Esophagus muscularis mucosa (tissue), 4 donors: ENCODE results near the gene SDE2. TPM values are rescaled to one million over a fixed set of nuclear protein-coding genes. Genes with fewer than 3 reads are reported as not detected.

Experiments used
- DNase-seq: peaks from one replicate; pipeline ENCODE4 v3.0.0-alpha.2; 2017; ENCODE audit errors: extremely low spot score
- H3K27ac ChIP-seq, 4 donors: fragments of 200-600 bp; sonication (generic); replicated peaks in 1 of 4; 1 replicate in 3 of 4; 2 replicates in 1 of 4; pipeline ENCODE4 v1.5.1; 2016 to 2019; ENCODE audit warnings: mild to moderate bottlenecking in 1 of 4
- H3K27me3 ChIP-seq, 4 donors: fragments of 200-600 bp; sonication (generic); one replicate each; pipeline versions ENCODE4 v1.5.1 to v1.6.0; 2016 to 2019
- H3K36me3 ChIP-seq, 4 donors: fragments of 200-600 bp; sonication (generic); one replicate each; pipeline ENCODE4 v1.5.1; 2016 to 2019
- H3K4me1 ChIP-seq, 4 donors: fragments of 200-600 bp; sonication (generic); one replicate each; pipeline ENCODE4 v1.5.1; 2016 to 2019
- H3K4me3 ChIP-seq, 4 donors: fragments of 200-600 bp; sonication (generic); 1 replicate in 2 of 4; 2 replicates in 2 of 4; pipeline ENCODE4 v1.5.1; 2016 to 2019; ENCODE audit warnings: mild to moderate bottlenecking in 4 of 4, moderate library complexity in 1 of 4
- H3K9me3 ChIP-seq, 4 donors: fragments of 200-600 bp; sonication (generic); 1 replicate in 3 of 4; 2 replicates in 1 of 4; pipeline ENCODE4 v1.5.1; 2016 to 2019
- EP300 ChIP-seq: sonication (generic); formaldehyde crosslinking; IDR thresholded peaks from one replicate; pipeline ENCODE4 v1.6.1; 2017; ENCODE audit warnings: antibody characterized with exemption
- POLR2A ChIP-seq: fragments of 450-650 bp; IDR thresholded peaks from one replicate; pipeline ENCODE4 v1.6.1; 2017; ENCODE audit warnings: antibody characterized with exemption, moderate library complexity, mild to moderate bottlenecking, low read depth
- POLR2AphosphoS5 ChIP-seq, 2 donors: sonication (generic); formaldehyde crosslinking; IDR thresholded peaks; one replicate each; pipeline ENCODE4 v1.6.1; 2017; ENCODE audit warnings: antibody characterized with exemption in 2 of 2
- WGBS: methylation state at CpG from one replicate; pipeline ENCODE4 v1.1.5; 2018; 5-methylcytosine and 5-hydroxymethylcytosine counted together
- intact Hi-C: fragments of 100-400 bp; cut with DNase I; formaldehyde crosslinking; loops from one replicate; pipeline ENCODE4 v1.15.1; 2023
- total RNA-seq, 4 donors: library from RNA; depleted of rRNA; stranded (reverse); fragments of >200 nt; gene quantifications; one replicate each; pipeline versions ENCODE4 v1.1.0 to v1.2.1, GENCODE V29; 2016
- TF ChIP-seq, protein P1 (sequence below), 3 experiments: fragments of 200-600 bp in 2 of 3; fragments of 450-650 bp in 1 of 3; sonication (generic) in 2 of 3; IDR thresholded peaks; one replicate each; pipeline ENCODE4 v1.5.1; 2017 to 2019; ENCODE audit warnings: antibody characterized with exemption in 3 of 3, mild to moderate bottlenecking in 2 of 3, moderate library complexity in 1 of 3

The SDE2 gene
- total RNA-seq, 4 donors from 2014 or later: 15.0 to 22.5 (median 19.1) TPM

DNA sequence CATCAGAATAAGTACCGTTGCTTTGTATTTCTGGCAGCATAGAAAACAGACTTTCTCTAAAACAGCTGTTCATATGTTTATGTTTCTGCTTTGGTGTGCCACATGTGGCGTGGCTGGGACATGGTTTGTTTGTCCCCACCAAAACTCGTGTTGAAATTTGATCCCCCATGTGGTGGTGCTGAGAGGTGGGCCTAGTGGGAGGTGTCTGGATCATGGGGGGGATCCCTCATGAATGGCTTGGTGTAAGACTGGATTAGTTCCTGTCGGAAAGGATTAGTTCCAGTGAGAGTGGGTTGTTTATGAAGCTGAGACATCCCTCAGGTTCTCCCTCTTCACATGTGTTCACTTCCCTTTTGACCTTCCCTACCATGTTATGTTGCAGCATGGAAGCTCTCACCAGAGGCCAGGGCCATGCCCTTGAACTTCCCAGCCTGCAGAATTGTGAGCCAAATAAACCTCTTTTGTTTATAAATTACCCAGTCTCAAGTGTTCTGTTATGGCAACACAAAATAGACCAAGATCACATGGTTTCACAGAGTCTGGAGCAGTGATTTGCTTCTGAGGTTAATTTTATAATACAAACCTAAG, 45.5 kb upstream of the SDE2 start:
- no peak for TF ChIP-seq POLR2AphosphoS5 (IDR thresholded peaks at IDR 0.05)
- TF ChIP-seq, protein P1, sequence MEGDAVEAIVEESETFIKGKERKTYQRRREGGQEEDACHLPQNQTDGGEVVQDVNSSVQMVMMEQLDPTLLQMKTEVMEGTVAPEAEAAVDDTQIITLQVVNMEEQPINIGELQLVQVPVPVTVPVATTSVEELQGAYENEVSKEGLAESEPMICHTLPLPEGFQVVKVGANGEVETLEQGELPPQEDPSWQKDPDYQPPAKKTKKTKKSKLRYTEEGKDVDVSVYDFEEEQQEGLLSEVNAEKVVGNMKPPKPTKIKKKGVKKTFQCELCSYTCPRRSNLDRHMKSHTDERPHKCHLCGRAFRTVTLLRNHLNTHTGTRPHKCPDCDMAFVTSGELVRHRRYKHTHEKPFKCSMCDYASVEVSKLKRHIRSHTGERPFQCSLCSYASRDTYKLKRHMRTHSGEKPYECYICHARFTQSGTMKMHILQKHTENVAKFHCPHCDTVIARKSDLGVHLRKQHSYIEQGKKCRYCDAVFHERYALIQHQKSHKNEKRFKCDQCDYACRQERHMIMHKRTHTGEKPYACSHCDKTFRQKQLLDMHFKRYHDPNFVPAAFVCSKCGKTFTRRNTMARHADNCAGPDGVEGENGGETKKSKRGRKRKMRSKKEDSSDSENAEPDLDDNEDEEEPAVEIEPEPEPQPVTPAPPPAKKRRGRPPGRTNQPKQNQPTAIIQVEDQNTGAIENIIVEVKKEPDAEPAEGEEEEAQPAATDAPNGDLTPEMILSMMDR (IDR thresholded peaks at IDR 0.05): no peak
- no peak for TF ChIP-seq EP300
- no peak for TF ChIP-seq POLR2A
- H3K4me1 ChIP-seq: peaks cover 0 to 4% (median 2%) of the 10 kb centered on the region in 4 donors
- H3K27ac ChIP-seq: no peak overlapping the region
- WGBS: 70% methylated on average over 4 of the region's 4 CpGs
- no peak overlapping the region for H3K4me3 ChIP-seq
- intact Hi-C loops: no loop called here
- no peaks in the 10 kb centered on the region for H3K9me3 ChIP-seq
- H3K36me3 ChIP-seq: no peaks in the 10 kb centered on the region
- no peaks in the 10 kb centered on the region for H3K27me3 ChIP-seq
- DNase-seq: no peak

DNA sequence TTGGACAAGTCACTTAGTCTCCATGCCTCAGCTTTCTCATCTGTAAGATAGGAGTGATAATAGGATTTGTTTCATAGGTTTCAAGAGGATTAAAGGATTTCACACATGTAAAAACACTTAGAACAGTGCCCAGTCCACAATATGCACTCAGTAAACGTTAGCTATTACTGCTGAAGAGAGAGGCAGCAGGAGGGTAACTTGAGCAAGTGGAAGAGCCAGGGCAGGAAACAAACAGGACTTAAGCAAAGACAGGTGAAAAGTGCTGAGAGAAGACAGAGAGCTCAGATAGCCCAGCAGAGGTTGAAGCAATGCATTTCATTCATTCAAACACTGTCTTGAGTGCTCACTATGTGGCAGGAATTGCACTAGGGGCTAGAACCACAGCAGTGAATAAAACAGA, 42.3 kb upstream of the SDE2 start:
- no peaks in the 10 kb centered on the region for H3K27me3 ChIP-seq
- TF ChIP-seq POLR2AphosphoS5 (IDR thresholded peaks at IDR 0.05) (no peak), EP300 (no peak), POLR2A (no peak)
- TF ChIP-seq, protein P1 (IDR thresholded peaks at IDR 0.05): no peak
- 35% methylated on average over 1 of the region's 1 CpG for WGBS
- intact Hi-C loops: no loop called here
- no peak for DNase-seq
- no peaks in the 10 kb centered on the region for H3K36me3 ChIP-seq
- H3K4me1 ChIP-seq: no peaks in the 10 kb centered on the region
- H3K9me3 ChIP-seq: no peaks in the 10 kb centered on the region
- H3K4me3 ChIP-seq: no peak overlapping the region
- no peak overlapping the region for H3K27ac ChIP-seq

DNA sequence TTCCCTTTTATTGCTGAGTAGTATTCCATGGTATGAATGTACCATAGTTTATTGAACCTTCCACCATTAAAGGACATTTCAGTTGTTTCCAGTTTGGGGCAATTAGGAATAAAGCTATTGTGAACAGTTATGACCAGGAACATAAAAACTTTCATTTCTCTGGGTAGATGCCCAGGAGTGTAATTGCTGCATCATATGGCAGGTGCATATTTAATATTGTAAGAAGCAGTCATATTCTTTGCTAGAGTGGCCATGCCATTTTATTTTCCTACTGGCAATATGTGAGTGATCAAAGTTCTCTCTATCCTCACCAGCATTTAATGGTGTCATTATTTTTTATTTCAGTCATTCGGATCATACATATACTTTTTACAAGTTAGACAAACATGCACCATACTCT, 39.5 kb upstream of the SDE2 start:
- Histone ChIP-seq H3K4me1 (peaks cover 5 to 10% (median 8%) of the 10 kb centered on the region in 4 donors), H3K9me3 (no peaks in the 10 kb centered on the region), H3K27me3 (no peaks in the 10 kb centered on the region), H3K4me3 (no peak overlapping the region), H3K36me3 (no peaks in the 10 kb centered on the region), H3K27ac (no peak overlapping the region)
- intact Hi-C loops: no loop called here
- DNase-seq: no peak
- WGBS: 100% methylated on average over 1 of the region's 1 CpG
- TF ChIP-seq POLR2A: no peak
- no peak for TF ChIP-seq EP300
- TF ChIP-seq, protein P1 (IDR thresholded peaks at IDR 0.05): no peak
- TF ChIP-seq POLR2AphosphoS5 (IDR thresholded peaks at IDR 0.05): no peak

DNA sequence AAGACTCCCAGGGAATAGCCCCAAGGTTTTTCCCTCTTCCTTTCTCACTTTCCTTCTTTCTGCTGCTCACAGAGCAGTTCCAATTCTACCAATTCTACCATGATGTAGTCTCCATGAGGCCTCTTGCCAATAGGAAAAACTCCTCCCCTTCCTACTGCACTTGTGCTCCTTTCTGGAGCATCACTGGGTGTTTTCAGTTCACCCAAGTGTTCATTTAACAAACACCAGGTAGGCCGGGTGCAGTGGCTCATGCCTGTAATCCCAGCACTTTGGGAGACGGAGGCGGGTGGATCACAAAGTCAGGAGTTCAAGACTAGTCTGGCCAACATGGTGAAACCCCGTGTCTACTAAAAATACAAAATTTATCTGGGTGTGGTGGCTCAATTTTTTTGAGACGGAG, 36.8 kb upstream of the SDE2 start:
- TF ChIP-seq, protein P1 (IDR thresholded peaks at IDR 0.05): no peak
- TF ChIP-seq POLR2A: no peak
- TF ChIP-seq EP300: no peak
- no peak for TF ChIP-seq POLR2AphosphoS5 (IDR thresholded peaks at IDR 0.05)
- H3K27ac ChIP-seq: no peak overlapping the region
- H3K4me1 ChIP-seq: peaks cover 5 to 10% (median 8%) of the 10 kb centered on the region in 4 donors
- no peaks in the 10 kb centered on the region for H3K36me3 ChIP-seq
- no peaks in the 10 kb centered on the region for H3K9me3 ChIP-seq
- no peaks in the 10 kb centered on the region for H3K27me3 ChIP-seq
- 98% methylated on average over 5 of the region's 5 CpGs for WGBS
- intact Hi-C loops: no loop called here
- no peak overlapping the region for H3K4me3 ChIP-seq
- no peak for DNase-seq

DNA sequence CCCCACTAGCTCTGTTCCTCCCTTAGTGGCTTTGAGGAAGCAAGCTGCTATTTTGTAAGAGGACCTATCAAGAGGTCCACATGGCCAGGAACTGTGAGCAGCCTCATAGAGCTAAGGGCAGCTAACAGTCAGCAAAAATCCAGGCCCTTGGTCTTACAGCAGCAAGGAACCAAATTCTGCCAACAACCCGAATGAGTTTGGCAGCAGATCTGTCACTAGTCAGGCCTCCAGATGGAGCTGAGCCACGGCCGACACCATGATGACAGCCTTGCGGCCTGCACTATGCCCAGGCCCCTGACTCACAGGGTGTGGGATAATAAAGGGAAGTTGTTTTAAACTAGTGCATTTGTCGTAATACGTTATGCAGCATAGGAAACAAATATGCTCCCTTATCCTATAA, 35.3 kb upstream of the SDE2 start:
- TF ChIP-seq POLR2A (no peak), POLR2AphosphoS5 (IDR thresholded peaks at IDR 0.05) (peak; percentile 53 to 67)
- TF ChIP-seq, protein P1 (IDR thresholded peaks at IDR 0.05): no peak
- no peaks in the 10 kb centered on the region for H3K36me3 ChIP-seq
- peak overlapping the region; percentile 32 to 71 (median 50) for H3K27ac ChIP-seq
- WGBS: 29% methylated on average over 6 of the region's 6 CpGs
- intact Hi-C loops: no loop called here
- no peaks in the 10 kb centered on the region for H3K27me3 ChIP-seq
- H3K4me1 ChIP-seq: peaks cover 5 to 10% (median 8%) of the 10 kb centered on the region in 4 donors
- DNase-seq: peak; percentile 94
- no peak overlapping the region for H3K4me3 ChIP-seq
- no peaks in the 10 kb centered on the region for H3K9me3 ChIP-seq
